Measurements from ENCODE around the gene OR52E5.

Gene OR52E5

GRCh38 chr11:5937868-5938602 lies 45.0 kb downstream of the OR52E5 start:
- DNase-seq = no peak

GRCh38 chr11:5938603-5938965 lies 45.6 kb downstream of the OR52E5 start:
- DNase-seq = no peak

DNA sequence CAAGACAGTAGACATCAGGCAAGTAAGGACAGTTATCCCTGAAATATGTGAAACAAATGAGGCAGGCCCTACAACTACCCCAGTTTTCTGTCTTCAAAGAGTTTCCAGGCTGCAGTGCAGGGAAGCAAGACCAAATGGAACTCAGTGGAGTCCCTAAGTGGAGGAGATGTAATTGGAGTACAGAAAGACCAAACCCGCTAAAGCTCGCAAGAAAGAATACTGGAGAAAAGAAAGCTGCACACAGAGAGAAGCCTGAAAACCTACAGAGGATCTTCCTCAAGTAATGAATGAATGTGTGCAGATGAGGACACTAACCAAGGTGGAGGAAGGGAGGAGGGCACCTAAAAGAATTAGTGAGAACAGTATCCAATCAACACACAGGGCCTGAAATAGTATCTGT lies 47.7 kb downstream of the OR52E5 start:
- no peak for DNase-seq

DNA sequence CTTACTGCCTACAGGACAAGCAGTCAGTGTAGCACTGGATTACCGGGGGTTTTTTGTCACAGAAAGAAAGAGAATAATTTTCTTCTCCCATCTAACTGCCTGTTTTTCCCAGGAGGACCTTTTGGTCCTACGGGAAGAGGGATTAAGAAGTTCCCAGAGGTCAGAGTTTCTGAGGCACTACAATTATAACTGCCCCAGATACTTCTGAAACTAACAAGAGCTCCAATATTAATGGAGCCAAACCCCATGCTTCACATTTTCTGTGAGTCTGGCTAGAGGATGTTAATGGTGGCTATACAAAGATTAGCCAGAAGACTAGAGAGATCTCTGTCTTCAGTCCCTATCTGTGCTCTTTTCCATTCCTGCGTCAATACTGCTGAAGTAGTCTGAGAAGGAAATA lies 48.9 kb downstream of the OR52E5 start, which contains the start of gene OR56A3:
Gene OR56A3, plus strand, starts transcription at position 301 of the 400 bp plus-strand sequence. CDS start 5,096 bp downstream, outside the sequence.
- no peak for DNase-seq

Data from CD4-positive, alpha-beta T cell treated with Interferon gamma for 1 hour (primary cell).